Keratinocyte (primary cell): ENCODE results near the gene APAF1.

Experiments
- CTCF ChIP-seq, 3 experiments: IDR thresholded peaks in 1 of 3; conservative IDR thresholded peaks in 1 of 3; optimal IDR thresholded peaks in 1 of 3; 2 replicates in 2 of 3; 3 replicates in 1 of 3; pipeline versions ENCODE3 to v1.5.1; 2011; ENCODE audit warnings: low read length in 3 of 3, mild to moderate bottlenecking in 3 of 3, moderate library complexity in 2 of 3, control low read depth in 1 of 3, inconsistent platforms in 1 of 3; ENCODE audit not compliant: insufficient read depth in 2 of 3; ENCODE audit errors: extremely low read depth in 1 of 3
- EZH2 ChIP-seq: IDR thresholded peaks from one replicate; pipeline ENCODE4 v1.6.1; 2012; ENCODE audit warnings: inconsistent platforms, mild to moderate bottlenecking, low read length, moderate library complexity

- no peak for TF ChIP-seq CTCF (optimal IDR thresholded peaks at IDR 0.05 in 1 of 3, IDR thresholded peaks at IDR 0.05 in 1 of 3, conservative IDR thresholded peaks at IDR 0.05 in 1 of 3; ENCODE audit: extremely low read depth in 1 of 3, insufficient read depth in 2 of 3, low read length in 3 of 3)
- no peak for TF ChIP-seq EZH2
Observed at GRCh38 chr12:98741196-98741555, 96.1 kb downstream of the APAF1 start.
